GM23338 (cell line): ENCODE results near the gene DUOX1. TPM values are rescaled to one million over a fixed set of nuclear protein-coding genes. Genes with fewer than 3 reads are reported as not detected.

Experiments used
- ATAC-seq: fragments of 200-7000 bp; cut with Tn5 transposase; 3 replicates; pipeline ENCODE4 v1.9.1; 2020
- DNase-seq: peaks from one replicate; pipeline ENCODE4 v3.0.0-alpha.2; 2015; ENCODE audit warnings: low spot score
- H2AFZ ChIP-seq: fragments of 200-600 bp; sonication (generic); 2 replicates; pipeline ENCODE4 v1.8.0; 2016; ENCODE audit warnings: antibody characterized with exemption, mild to moderate bottlenecking, moderate library complexity
- H3F3A ChIP-seq: fragments of 200-600 bp; sonication (generic); replicated peaks from 2 replicates; pipeline ENCODE4 v1.8.0; 2017; ENCODE audit warnings: antibody characterized with exemption, mixed run types, low read depth
- H3K27ac ChIP-seq: fragments of 200-600 bp; sonication (generic); 2 replicates; pipeline ENCODE4 v1.6.1; 2016; ENCODE audit warnings: low read depth
- H3K27me3 ChIP-seq: fragments of 200-600 bp; sonication (generic); 2 replicates; pipeline ENCODE4 v1.8.0; 2016; ENCODE audit warnings: mild to moderate bottlenecking, mixed run types, moderate library complexity; ENCODE audit not compliant: insufficient read depth
- H3K36me3 ChIP-seq: fragments of 200-600 bp; sonication (generic); 2 replicates; pipeline ENCODE4 v1.8.0; 2016; ENCODE audit warnings: mild to moderate bottlenecking; ENCODE audit not compliant: insufficient read depth
- H3K4me1 ChIP-seq: fragments of 200-600 bp; sonication (generic); 2 replicates; pipeline ENCODE4 v1.8.0; 2016; ENCODE audit warnings: mild to moderate bottlenecking, moderate library complexity; ENCODE audit not compliant: insufficient read depth
- H3K4me2 ChIP-seq: fragments of 200-600 bp; sonication (generic); 2 replicates; pipeline ENCODE4 v1.7.1; 2017; ENCODE audit warnings: mixed run types
- H3K4me3 ChIP-seq: fragments of 200-600 bp; sonication (generic); 2 replicates; pipeline ENCODE4 v1.6.1; 2016; ENCODE audit warnings: mixed run types
- H3K79me2 ChIP-seq: fragments of 200-600 bp; sonication (generic); replicated peaks from 2 replicates; pipeline ENCODE4 v1.8.0; 2017; ENCODE audit warnings: mild to moderate bottlenecking; ENCODE audit not compliant: insufficient read depth
- H3K9me2 ChIP-seq: fragments of 200-600 bp; sonication (generic); 2 replicates; pipeline ENCODE4 v1.8.0; 2017; ENCODE audit not compliant: insufficient read depth
- H4K20me1 ChIP-seq: fragments of 200-600 bp; sonication (generic); replicated peaks from 2 replicates; pipeline ENCODE4 v1.8.0; 2017; ENCODE audit warnings: mild to moderate bottlenecking; ENCODE audit not compliant: insufficient read depth
- H3K27ac Mint-ChIP-seq: 2 replicates; pipeline ENCODE4 v1.8.0; 2020; ENCODE audit warnings: inconsistent platforms, mild to moderate bottlenecking, moderate library complexity, mixed read lengths
- H3K27me3 Mint-ChIP-seq: 3 replicates; pipeline ENCODE4 v1.8.0; 2022; ENCODE audit warnings: low read depth, mild to moderate bottlenecking, moderate library complexity, mixed read lengths, inconsistent platforms; ENCODE audit not compliant: insufficient read depth, poor library complexity
- H3K36me3 Mint-ChIP-seq: 3 replicates; pipeline ENCODE4 v1.8.0; 2021; ENCODE audit warnings: low read depth, mild to moderate bottlenecking, inconsistent platforms, moderate library complexity, mixed read lengths
- H3K4me1 Mint-ChIP-seq: 3 replicates; pipeline ENCODE4 v1.8.0; 2020; ENCODE audit warnings: mild to moderate bottlenecking, inconsistent platforms, mixed read lengths
- H3K4me3 Mint-ChIP-seq: 3 replicates; pipeline ENCODE4 v1.8.0; 2021; ENCODE audit warnings: moderate library complexity, mild to moderate bottlenecking, inconsistent platforms, mixed read lengths
- H3K9me3 Mint-ChIP-seq: 3 replicates; pipeline ENCODE4 v1.8.0; 2020; ENCODE audit warnings: moderate library complexity, mild to moderate bottlenecking, inconsistent platforms, mixed read lengths
- CREB1 ChIP-seq: fragments of 250-450 bp; sonication (Bioruptor Pico); IDR thresholded peaks from 2 replicates; pipeline ENCODE4 v1.5.0; 2020; ENCODE audit warnings: low read depth, mild to moderate bottlenecking, moderate library complexity
- EZH2 ChIP-seq: fragments of 200-600 bp; sonication (generic); IDR thresholded peaks from one replicate; pipeline ENCODE4 v1.8.0; 2017; ENCODE audit warnings: antibody characterized with exemption, mild to moderate bottlenecking, low read depth; ENCODE audit not compliant: unreplicated experiment
- EZH2phosphoT487 ChIP-seq: fragments of 200-600 bp; sonication (generic); IDR thresholded peaks from one replicate; pipeline ENCODE4 v1.8.1; 2018; ENCODE audit warnings: antibody characterized with exemption; ENCODE audit not compliant: unreplicated experiment
- JUNB ChIP-seq: IDR thresholded peaks from one replicate; pipeline ENCODE4 v1.6.1; 2016; ENCODE audit warnings: antibody characterized with exemption; ENCODE audit not compliant: unreplicated experiment
- NANOG ChIP-seq: IDR thresholded peaks from 2 replicates; pipeline ENCODE4 v1.6.1; 2016; ENCODE audit warnings: antibody characterized with exemption, borderline replicate concordance
- POLR2AphosphoS5 ChIP-seq: IDR thresholded peaks from 2 replicates; pipeline ENCODE4 v1.6.1; 2016; ENCODE audit warnings: antibody characterized with exemption, low read depth
- STAT1 ChIP-seq: IDR thresholded peaks from one replicate; pipeline ENCODE4 v1.6.1; 2016; ENCODE audit warnings: antibody characterized with exemption; ENCODE audit not compliant: unreplicated experiment
- ZNF114 ChIP-seq: fragments of 250-450 bp; sonication (Bioruptor Pico); IDR thresholded peaks from 2 replicates; pipeline ENCODE4 v1.5.0; 2020; ENCODE audit warnings: mild to moderate bottlenecking, moderate library complexity
- ZNF331 ChIP-seq: fragments of 250-450 bp; sonication (Bioruptor Pico); IDR thresholded peaks from 2 replicates; pipeline ENCODE4 v1.5.0; 2020; ENCODE audit warnings: low read depth, mild to moderate bottlenecking, moderate library complexity
- ZNF462 ChIP-seq: fragments of 250-450 bp; sonication (Bioruptor Pico); IDR thresholded peaks from 2 replicates; pipeline ENCODE4 v1.5.0; 2020; ENCODE audit warnings: mild to moderate bottlenecking, moderate library complexity
- polyA plus RNA-seq: library from polyadenylated mRNA; unstranded; fragments of >200 nt; fragmentation: Nextera tagmentation; extraction: Ambion mirVana; gene quantifications from 2 replicates; pipeline ENCODE4 v1.2.1, GENCODE V29; 2016
- total RNA-seq: library from RNA; depleted of rRNA; stranded (reverse); fragments of >200 nt; shearing (Covaris generic); gene quantifications from 2 replicates; pipeline ENCODE4 v1.2.3, GENCODE V29; 2014
- TF ChIP-seq, protein P1 (sequence below), 2 experiments: fragments of 200-600 bp in 1 of 2; sonication (generic) in 1 of 2; conservative IDR thresholded peaks; 2 replicates each; pipeline versions ENCODE4 v1.5.1 to v1.6.1; 2016 to 2017; ENCODE audit warnings: antibody characterized with exemption in 2 of 2, low read depth in 2 of 2, mild to moderate bottlenecking in 2 of 2, moderate library complexity in 1 of 2
- TF ChIP-seq, protein P2 (sequence below): IDR thresholded peaks from 2 replicates; pipeline ENCODE4 v1.6.1; 2016; ENCODE audit warnings: antibody characterized with exemption
- TF ChIP-seq, protein P3 (sequence below): IDR thresholded peaks from one replicate; pipeline ENCODE4 v1.6.1; 2018; ENCODE audit warnings: antibody characterized with exemption; ENCODE audit not compliant: unreplicated experiment

Gene DUOX1
- total and polyA plus RNA-seq, 2 experiments from 2014 or later: 0.69 to 0.73 TPM

GRCh38 chr15:45186771-45187577 lies 57.2 kb downstream of the DUOX1 start:
- H3K9me3 Mint-ChIP-seq: peaks cover 3% of the 10 kb centered on the region; the same call in 2 of the 3 replicates
- H3K36me3 ChIP-seq: no peaks in the 10 kb centered on the region
- peak overlapping the region; percentile 86 for H3K4me3 ChIP-seq
- H3K36me3 Mint-ChIP-seq: no peaks in the 10 kb centered on the region; the same call in 2 of the 3 replicates
- H3K4me1 Mint-ChIP-seq: peaks cover 52% of the 10 kb centered on the region
- H3K27me3 ChIP-seq: peaks cover 48% of the 10 kb centered on the region
- peaks cover 8% of the 10 kb centered on the region; the same call in 1 of the 2 replicates for H4K20me1 ChIP-seq
- peak; percentile 42 for ATAC-seq
- DNase-seq: peak; percentile 74
- H3F3A ChIP-seq: no peaks in the 10 kb centered on the region
- TF ChIP-seq ZNF331 (CRISPR knock-in tag) (no peak), EZH2 (no peak), CREB1 (no peak), ZNF114 (no peak), NANOG (no peak), STAT1 (no peak), EZH2phosphoT487 (no peak), JUNB (no peak), ZNF462 (no peak), POLR2AphosphoS5 (no peak)
- TF ChIP-seq, protein P1, sequence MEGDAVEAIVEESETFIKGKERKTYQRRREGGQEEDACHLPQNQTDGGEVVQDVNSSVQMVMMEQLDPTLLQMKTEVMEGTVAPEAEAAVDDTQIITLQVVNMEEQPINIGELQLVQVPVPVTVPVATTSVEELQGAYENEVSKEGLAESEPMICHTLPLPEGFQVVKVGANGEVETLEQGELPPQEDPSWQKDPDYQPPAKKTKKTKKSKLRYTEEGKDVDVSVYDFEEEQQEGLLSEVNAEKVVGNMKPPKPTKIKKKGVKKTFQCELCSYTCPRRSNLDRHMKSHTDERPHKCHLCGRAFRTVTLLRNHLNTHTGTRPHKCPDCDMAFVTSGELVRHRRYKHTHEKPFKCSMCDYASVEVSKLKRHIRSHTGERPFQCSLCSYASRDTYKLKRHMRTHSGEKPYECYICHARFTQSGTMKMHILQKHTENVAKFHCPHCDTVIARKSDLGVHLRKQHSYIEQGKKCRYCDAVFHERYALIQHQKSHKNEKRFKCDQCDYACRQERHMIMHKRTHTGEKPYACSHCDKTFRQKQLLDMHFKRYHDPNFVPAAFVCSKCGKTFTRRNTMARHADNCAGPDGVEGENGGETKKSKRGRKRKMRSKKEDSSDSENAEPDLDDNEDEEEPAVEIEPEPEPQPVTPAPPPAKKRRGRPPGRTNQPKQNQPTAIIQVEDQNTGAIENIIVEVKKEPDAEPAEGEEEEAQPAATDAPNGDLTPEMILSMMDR (conservative IDR thresholded peaks at IDR 0.05; ENCODE audit: low read depth in 2 of 2): no peak
- TF ChIP-seq, protein P2, sequence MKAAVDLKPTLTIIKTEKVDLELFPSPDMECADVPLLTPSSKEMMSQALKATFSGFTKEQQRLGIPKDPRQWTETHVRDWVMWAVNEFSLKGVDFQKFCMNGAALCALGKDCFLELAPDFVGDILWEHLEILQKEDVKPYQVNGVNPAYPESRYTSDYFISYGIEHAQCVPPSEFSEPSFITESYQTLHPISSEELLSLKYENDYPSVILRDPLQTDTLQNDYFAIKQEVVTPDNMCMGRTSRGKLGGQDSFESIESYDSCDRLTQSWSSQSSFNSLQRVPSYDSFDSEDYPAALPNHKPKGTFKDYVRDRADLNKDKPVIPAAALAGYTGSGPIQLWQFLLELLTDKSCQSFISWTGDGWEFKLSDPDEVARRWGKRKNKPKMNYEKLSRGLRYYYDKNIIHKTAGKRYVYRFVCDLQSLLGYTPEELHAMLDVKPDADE: no peak
- TF ChIP-seq, protein P3, sequence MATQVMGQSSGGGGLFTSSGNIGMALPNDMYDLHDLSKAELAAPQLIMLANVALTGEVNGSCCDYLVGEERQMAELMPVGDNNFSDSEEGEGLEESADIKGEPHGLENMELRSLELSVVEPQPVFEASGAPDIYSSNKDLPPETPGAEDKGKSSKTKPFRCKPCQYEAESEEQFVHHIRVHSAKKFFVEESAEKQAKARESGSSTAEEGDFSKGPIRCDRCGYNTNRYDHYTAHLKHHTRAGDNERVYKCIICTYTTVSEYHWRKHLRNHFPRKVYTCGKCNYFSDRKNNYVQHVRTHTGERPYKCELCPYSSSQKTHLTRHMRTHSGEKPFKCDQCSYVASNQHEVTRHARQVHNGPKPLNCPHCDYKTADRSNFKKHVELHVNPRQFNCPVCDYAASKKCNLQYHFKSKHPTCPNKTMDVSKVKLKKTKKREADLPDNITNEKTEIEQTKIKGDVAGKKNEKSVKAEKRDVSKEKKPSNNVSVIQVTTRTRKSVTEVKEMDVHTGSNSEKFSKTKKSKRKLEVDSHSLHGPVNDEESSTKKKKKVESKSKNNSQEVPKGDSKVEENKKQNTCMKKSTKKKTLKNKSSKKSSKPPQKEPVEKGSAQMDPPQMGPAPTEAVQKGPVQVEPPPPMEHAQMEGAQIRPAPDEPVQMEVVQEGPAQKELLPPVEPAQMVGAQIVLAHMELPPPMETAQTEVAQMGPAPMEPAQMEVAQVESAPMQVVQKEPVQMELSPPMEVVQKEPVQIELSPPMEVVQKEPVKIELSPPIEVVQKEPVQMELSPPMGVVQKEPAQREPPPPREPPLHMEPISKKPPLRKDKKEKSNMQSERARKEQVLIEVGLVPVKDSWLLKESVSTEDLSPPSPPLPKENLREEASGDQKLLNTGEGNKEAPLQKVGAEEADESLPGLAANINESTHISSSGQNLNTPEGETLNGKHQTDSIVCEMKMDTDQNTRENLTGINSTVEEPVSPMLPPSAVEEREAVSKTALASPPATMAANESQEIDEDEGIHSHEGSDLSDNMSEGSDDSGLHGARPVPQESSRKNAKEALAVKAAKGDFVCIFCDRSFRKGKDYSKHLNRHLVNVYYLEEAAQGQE: no peak
- peaks cover 25% of the 10 kb centered on the region for H3K79me2 ChIP-seq
- H3K9me2 ChIP-seq: 0 out of 2 replicates have a peak, but pooled peaks cover 3% of the 10 kb centered on the region
- peak overlapping the region; percentile 95 for H3K4me3 Mint-ChIP-seq
- H3K4me2 ChIP-seq: peak overlapping the region; percentile 95
- peaks cover 41% of the 10 kb centered on the region for H3K4me1 ChIP-seq
- H3K27ac ChIP-seq: no peak overlapping the region
- peaks cover 37% of the 10 kb centered on the region for H3K27me3 Mint-ChIP-seq
- peak overlapping the region; percentile 66; the same call in 1 of the 2 replicates for H2AFZ ChIP-seq
- peak overlapping the region; percentile 59; the same call in 1 of the 2 replicates for H3K27ac Mint-ChIP-seq
